HFFc6 (cell line): ENCODE measurements around the gene GAS5. TPM values are rescaled to one million over a fixed set of nuclear protein-coding genes. Genes with fewer than 3 reads are reported as not detected.

Experiments used
- DNase-seq: peaks from one replicate; pipeline ENCODE4 v3.0.0-alpha.2; 2018
- H3K27ac Mint-ChIP-seq: 2 replicates; pipeline ENCODE4 v1.8.0; 2020; ENCODE audit warnings: mild to moderate bottlenecking, mixed read lengths
- H3K27me3 Mint-ChIP-seq: 2 replicates; pipeline ENCODE4 v1.8.0; 2021; ENCODE audit warnings: mild to moderate bottlenecking, moderate library complexity, mixed read lengths; ENCODE audit not compliant: insufficient read depth
- H3K36me3 Mint-ChIP-seq: 2 replicates; pipeline ENCODE4 v1.8.0; 2021; ENCODE audit warnings: low read depth, mixed read lengths
- H3K4me1 Mint-ChIP-seq: 2 replicates; pipeline ENCODE4 v1.8.0; 2020; ENCODE audit warnings: low read depth, mixed read lengths
- H3K4me3 Mint-ChIP-seq: 2 replicates; pipeline ENCODE4 v1.8.0; 2020; ENCODE audit warnings: mild to moderate bottlenecking, moderate library complexity, mixed read lengths
- H3K9me3 Mint-ChIP-seq: 2 replicates; pipeline ENCODE4 v1.8.0; 2020; ENCODE audit warnings: mild to moderate bottlenecking, mixed read lengths
- total RNA-seq, 6 experiments: library from RNA; stranded (reverse); fragmentation: NEBNext Ultra II Directional; extraction: Animal tissue kit (Norgen Biotek cat#: 25700); gene quantifications; 2 replicates in 1 of 6; 3 replicates in 5 of 6; pipeline ENCODE4 v1.2.3, GENCODE V29; 2021
- TF ChIP-seq, protein P1 (sequence below): fragments of 200-600 bp; sonication (generic); IDR thresholded peaks from 2 replicates; pipeline ENCODE4 v1.5.0; 2021; ENCODE audit warnings: antibody characterized with exemption, mild to moderate bottlenecking

The GAS5 gene
- total RNA-seq, 6 experiments from 2014 or later, result 320 to 538 (median 366) TPM

DNA sequence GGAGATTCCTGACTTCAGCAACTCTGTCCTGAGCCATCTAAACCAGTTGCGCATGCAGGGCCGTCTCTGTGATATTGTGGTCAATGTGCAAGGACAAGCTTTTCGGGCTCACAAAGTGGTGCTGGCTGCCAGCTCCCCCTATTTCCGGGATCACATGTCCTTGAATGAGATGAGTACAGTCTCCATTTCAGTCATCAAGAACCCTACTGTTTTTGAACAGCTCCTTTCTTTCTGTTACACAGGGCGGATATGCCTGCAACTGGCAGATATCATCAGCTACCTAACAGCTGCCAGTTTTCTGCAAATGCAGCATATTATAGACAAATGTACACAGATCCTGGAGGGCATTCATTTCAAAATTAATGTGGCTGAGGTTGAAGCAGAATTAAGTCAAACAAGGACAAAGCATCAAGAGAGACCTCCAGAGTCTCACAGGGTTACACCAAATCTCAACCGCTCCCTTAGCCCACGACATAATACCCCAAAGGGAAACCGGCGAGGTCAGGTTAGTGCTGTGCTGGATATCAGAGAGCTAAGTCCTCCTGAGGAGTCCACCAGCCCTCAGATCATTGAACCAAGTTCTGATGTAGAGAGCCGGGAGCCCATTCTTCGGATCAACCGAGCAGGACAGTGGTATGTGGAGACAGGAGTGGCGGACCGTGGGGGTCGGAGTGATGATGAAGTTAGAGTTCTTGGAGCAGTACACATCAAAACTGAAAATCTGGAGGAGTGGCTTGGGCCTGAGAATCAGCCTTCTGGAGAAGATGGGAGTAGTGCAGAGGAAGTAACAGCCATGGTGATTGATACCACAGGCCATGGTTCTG lies 2.7 kb upstream of the GAS5 start:
- TF ChIP-seq, protein P1, sequence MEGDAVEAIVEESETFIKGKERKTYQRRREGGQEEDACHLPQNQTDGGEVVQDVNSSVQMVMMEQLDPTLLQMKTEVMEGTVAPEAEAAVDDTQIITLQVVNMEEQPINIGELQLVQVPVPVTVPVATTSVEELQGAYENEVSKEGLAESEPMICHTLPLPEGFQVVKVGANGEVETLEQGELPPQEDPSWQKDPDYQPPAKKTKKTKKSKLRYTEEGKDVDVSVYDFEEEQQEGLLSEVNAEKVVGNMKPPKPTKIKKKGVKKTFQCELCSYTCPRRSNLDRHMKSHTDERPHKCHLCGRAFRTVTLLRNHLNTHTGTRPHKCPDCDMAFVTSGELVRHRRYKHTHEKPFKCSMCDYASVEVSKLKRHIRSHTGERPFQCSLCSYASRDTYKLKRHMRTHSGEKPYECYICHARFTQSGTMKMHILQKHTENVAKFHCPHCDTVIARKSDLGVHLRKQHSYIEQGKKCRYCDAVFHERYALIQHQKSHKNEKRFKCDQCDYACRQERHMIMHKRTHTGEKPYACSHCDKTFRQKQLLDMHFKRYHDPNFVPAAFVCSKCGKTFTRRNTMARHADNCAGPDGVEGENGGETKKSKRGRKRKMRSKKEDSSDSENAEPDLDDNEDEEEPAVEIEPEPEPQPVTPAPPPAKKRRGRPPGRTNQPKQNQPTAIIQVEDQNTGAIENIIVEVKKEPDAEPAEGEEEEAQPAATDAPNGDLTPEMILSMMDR, result no peak
- H3K36me3 Mint-ChIP-seq, result peaks cover 45% of the 10 kb centered on the region
- peaks cover 42% of the 10 kb centered on the region for H3K4me1 Mint-ChIP-seq
- peaks cover 15% of the 10 kb centered on the region for H3K27me3 Mint-ChIP-seq
- no peak overlapping the region for H3K27ac Mint-ChIP-seq
- no peak overlapping the region for H3K4me3 Mint-ChIP-seq
- DNase-seq, result no peak
- H3K9me3 Mint-ChIP-seq, result peaks cover 18% of the 10 kb centered on the region

DNA sequence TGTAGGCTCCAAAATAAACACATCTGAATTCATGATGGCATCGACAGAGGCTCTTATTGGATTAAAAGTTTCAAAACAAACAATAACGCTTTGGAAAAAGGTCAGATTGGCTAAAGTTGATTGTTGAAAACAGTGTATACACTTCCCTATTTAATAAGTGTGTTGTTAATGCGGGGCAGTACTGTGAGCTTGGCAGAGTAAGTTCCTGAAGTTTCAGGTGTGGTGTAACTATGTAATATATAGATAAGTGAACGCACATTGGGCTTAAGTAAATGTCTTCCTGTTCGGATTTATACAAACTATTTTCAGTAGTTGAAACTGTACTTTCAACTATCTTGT lies 1.2 kb upstream of the GAS5 start:
- Mint-ChIP-seq H3K27me3 (peaks cover 22% of the 10 kb centered on the region), H3K9me3 (peaks cover 18% of the 10 kb centered on the region), H3K4me3 (peak overlapping the region; percentile 99), H3K4me1 (peaks cover 57% of the 10 kb centered on the region), H3K27ac (peak overlapping the region; percentile 97), H3K36me3 (peaks cover 59% of the 10 kb centered on the region)
- TF ChIP-seq, protein P1, result no peak
- DNase-seq, result no peak

DNA sequence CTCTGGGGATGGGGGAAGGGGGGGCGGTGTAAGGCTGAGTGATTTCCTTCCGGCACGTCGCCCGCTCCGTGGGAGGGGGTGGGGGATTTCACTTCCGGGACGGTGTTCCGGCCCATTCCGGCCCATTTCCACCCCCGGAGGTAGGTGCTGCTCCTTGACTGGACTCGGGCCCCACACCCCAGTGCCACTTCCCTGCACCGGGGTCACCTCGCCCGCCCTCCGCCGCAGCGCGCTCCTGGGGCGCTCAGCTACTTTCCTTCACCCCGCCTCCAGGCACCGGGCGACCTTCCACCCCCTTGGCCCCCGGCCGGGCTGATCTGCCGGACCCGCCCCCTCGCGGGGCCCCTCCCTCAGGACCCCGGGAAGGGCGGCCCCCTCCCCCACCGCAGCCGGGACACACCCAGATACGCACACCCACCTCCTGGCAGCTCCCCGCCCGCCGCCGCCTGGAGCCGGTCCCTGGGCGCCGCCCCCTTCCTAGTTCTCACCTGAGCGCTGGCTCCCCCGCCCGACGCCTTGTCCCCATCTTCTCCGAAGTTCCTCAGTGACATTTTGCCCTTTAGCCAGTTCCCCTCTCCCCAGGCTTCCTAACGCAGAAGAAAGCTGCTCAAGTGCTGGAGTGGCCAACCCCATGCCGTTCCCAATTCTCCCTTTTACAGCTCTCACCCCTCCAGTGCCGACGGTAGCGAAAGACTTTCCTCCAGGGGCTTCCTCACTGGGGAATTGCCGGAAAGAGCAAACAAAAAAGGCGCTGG lies 654 bp upstream of the GAS5 start, which contains the start of gene ZBTB37:
Gene ZBTB37 (plus strand): TSS at position 115 of the 755 bp plus-strand sequence. CDS start 1,846 bp downstream, outside the sequence.
- no peak for DNase-seq
- H3K4me3 Mint-ChIP-seq, result peak within 1 kb of the TSS; percentile 99
- H3K27me3 Mint-ChIP-seq, result peaks cover 24% of the 10 kb centered on the region
- peaks cover 63% of the 10 kb centered on the region for H3K36me3 Mint-ChIP-seq
- TF ChIP-seq, protein P1, result no peak
- H3K9me3 Mint-ChIP-seq, result peaks cover 18% of the 10 kb centered on the region
- H3K27ac Mint-ChIP-seq, result peak within 1 kb of the TSS; percentile 97
- H3K4me1 Mint-ChIP-seq, result peaks cover 62% of the 10 kb centered on the region

DNA sequence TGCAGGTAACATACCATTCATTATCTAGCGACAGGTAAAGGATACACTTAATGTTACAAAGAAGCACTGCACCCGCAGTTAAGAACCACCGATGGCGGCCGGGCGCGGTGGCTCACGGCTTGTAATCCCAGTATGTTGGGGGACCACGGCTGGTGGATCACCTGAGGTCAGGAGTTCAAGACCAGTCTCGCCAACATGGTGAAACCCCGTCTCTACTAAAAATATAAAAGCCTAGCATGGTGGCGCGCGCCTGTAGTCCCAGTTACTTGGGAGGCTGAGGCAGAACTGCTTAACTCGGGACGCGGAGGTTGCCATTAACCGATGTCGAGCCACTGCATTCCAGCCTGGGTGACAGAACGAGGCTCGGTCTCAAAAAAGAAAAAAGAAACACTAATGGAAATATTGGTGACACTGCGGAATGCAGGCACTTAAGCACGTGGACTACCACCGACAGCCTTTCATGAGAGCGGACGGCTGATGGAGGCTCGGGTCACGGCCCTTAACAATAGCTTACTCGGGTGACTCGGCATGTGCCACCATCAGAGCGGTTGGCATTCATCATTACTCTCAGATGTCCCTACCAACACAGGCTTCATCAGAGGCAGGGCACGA lies 542 bp downstream of the GAS5 start:
- peaks cover 18% of the 10 kb centered on the region for H3K9me3 Mint-ChIP-seq
- DNase-seq, result no peak
- peaks cover 63% of the 10 kb centered on the region for H3K4me1 Mint-ChIP-seq
- TF ChIP-seq, protein P1, result no peak
- H3K4me3 Mint-ChIP-seq, result peak overlapping the region; percentile 99
- peaks cover 26% of the 10 kb centered on the region for H3K27me3 Mint-ChIP-seq
- H3K27ac Mint-ChIP-seq, result peak overlapping the region; percentile 97
- H3K36me3 Mint-ChIP-seq, result peaks cover 62% of the 10 kb centered on the region

DNA sequence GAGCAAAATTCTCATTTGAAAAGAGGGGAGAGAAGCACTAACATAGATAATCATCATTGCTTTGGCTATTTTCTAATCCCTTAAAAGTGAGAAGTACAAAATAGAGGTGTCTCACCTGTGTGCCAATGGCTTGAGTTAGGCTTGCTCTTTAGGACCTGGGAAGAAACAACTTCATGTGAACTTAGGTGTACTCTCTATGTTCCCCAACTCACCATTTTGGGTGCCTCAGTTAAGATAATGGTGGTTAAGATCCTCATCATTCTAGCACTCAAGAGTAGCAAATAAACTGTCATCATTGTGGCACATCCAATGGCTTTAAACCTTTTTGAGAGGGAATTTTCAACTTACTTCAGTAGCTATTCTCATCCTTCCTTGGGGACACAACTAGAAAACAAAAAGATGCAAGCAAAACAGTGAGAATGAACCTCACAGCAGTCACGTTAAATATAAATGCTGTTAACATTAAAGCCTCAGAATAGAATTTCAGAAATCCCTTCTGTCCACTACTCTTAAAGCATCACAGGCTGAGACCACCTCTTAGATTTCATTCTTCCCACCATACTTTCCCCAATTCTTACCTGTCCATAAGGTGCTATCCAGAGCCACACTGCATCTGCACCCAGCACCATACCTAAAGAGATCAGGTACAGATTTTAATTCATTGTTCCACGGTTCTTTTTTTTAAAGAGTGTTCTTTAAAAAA lies 1.2 kb downstream of the GAS5 start:
- DNase-seq, result no peak
- H3K9me3 Mint-ChIP-seq, result peaks cover 18% of the 10 kb centered on the region
- H3K36me3 Mint-ChIP-seq, result peaks cover 64% of the 10 kb centered on the region
- peaks cover 60% of the 10 kb centered on the region for H3K4me1 Mint-ChIP-seq
- TF ChIP-seq, protein P1, result no peak
- H3K4me3 Mint-ChIP-seq, result peak overlapping the region; percentile 99
- H3K27me3 Mint-ChIP-seq, result peaks cover 26% of the 10 kb centered on the region
- peak overlapping the region; percentile 97 for H3K27ac Mint-ChIP-seq
